ENCODE data around the gene GEMIN2. TPM values are rescaled to one million over a fixed set of nuclear protein-coding genes. Genes with fewer than 3 reads are reported as not detected.
"Not testable (repeated sequence)": the region's sequence is repeated elsewhere in the genome, so short reads cannot be mapped to it uniquely, and the experiment has no call there.

The GEMIN2 gene, protein sequence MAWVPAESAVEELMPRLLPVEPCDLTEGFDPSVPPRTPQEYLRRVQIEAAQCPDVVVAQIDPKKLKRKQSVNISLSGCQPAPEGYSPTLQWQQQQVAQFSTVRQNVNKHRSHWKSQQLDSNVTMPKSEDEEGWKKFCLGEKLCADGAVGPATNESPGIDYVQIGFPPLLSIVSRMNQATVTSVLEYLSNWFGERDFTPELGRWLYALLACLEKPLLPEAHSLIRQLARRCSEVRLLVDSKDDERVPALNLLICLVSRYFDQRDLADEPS
- 45.6 and 57.5 TPM in 2 replicates for total RNA-seq (2014; rRNA removed; shearing (Covaris generic))

DNA sequence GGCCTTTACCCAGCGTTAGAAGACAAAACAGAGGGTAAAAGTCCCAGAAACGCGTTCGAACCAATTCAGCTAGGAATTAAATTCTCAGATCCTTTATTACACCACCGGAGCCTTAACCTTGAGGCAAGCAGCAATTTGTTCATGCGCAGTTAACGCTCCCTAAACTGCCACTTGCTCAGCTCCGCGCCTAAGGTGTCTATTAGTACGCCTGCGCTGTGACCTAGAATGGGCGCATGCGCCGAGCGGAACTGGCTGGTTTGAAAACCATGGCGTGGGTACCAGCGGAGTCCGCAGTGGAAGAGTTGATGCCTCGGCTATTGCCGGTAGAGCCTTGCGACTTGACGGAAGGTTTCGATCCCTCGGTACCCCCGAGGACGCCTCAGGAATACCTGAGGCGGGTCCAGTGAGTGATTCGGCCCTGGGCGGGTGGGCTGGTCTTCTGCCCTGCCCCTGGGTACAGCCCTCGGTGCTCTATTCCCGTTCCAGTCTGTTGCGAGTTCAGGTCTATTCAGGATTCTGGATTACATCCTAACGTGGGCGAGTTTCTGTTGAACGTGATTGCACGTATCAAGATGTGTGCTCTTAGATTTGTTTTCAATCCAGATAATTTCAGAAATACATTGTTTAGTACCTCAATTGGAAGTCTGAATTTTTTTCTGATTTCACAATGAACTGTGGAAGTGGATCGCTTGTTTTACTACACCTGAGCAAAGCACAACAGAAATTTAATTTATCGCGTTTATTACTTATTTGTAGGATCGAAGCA is at the start of gene GEMIN2:
Gene GEMIN2, plus strand, starts transcription at position 251 of the 766 bp plus-strand sequence. Its CDS starts 16 bp downstream, at position 267.
- Histone ChIP-seq H3K9me3 (replicated peaks) (no peaks in the 10 kb centered on the region), H3K27me3 (replicated peaks) (no peaks in the 10 kb centered on the region), H3K4me1 (replicated peaks) (peaks cover 10% of the 10 kb centered on the region), H3K27ac (peak within 1 kb of the TSS; percentile 50), H3K4me3 (peak within 1 kb of the TSS; percentile 63), H3K36me3 (peaks cover 13% of the 10 kb centered on the region)
- DNase-seq (ENCODE audit: low read depth in 1 of 2, low spot score in 2 of 2), result peak; percentile 82 to 87

DNA sequence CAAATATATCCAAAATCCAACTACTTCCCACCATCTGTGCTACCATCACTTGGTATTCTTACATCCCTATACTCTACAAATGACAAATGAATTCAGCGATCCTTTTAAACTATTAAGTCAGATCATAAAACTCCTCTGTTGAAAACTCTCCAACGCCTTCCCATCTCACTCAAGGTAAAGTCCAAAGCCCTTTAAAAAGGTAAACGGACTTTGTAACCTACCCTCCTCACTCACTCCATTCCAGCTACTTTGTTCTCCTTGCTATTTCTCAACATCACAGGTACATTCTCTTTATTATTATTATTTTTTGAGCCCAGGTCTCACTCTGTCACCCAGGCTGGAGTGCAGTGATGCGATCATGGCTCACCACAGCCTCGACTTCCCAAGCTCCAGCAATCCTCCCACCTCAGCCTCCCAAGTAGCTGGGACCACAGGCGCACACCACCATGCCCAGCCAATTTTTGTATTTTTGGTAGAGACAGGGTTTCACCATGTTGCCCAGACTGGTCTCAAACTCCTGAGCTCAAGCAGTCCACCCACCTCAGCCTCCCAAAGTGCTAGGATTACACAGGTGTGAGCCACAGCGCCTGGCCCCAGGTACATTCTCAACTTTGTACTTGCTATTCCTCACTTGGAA is 44.8 kb upstream of the GEMIN2 start:
- H3K4me3 ChIP-seq; H3K4me1 ChIP-seq (replicated peaks); DNase-seq (ENCODE audit: low read depth in 1 of 2, low spot score in 2 of 2); H3K27ac ChIP-seq; H3K27me3 ChIP-seq (replicated peaks); H3K9me3 ChIP-seq (replicated peaks): not testable (repeated sequence)
- peaks cover 55% of the 10 kb centered on the region for H3K36me3 ChIP-seq

DNA sequence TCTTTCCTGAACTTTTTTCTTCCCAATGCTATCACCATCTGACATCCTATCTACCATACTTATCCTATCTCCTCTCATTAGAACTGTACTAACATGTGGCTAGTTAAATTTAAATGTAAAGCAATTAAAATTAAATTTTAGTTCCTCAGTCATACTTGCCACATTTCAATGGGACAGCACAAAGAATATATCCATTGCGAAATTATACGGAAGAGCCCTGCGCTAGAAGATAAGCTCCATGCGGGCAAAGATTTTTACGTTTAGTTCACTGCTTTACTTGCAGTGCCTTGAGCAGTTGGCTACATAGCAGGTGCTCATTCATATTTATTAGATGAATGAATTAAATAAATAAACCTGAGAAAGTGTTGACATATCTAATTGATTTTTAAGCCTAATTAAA is 44.2 kb upstream of the GEMIN2 start:
- Histone ChIP-seq H3K36me3 (peaks cover 56% of the 10 kb centered on the region), H3K27me3 (replicated peaks) (no peaks in the 10 kb centered on the region), H3K27ac (no peak overlapping the region), H3K4me3 (no peak overlapping the region), H3K9me3 (replicated peaks) (no peaks in the 10 kb centered on the region), H3K4me1 (replicated peaks) (no peaks in the 10 kb centered on the region)
- no peak for DNase-seq (ENCODE audit: low read depth in 1 of 2, low spot score in 2 of 2)

DNA sequence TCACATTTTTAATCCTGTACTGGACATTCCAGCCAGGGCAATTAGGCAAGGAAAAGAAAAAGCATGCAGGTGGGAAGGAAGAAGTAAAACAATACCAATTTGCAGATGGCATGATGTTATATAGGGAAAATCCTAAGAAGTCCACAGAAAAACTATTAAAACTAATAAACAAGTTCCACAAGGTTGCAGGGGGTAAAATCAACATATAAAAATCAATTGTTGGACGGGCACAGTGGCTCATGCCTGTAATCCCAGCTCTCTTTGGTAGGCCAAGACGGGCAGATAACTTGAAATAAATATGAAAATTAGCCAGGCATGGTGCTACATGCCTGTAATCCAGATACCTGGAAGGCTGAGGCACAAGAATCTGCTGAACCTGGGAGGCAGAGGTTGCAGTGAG is 43.0 kb upstream of the GEMIN2 start:
- peaks cover 64% of the 10 kb centered on the region for H3K36me3 ChIP-seq
- H3K27me3 ChIP-seq (replicated peaks), result no peaks in the 10 kb centered on the region
- no peak for DNase-seq (ENCODE audit: low read depth in 1 of 2, low spot score in 2 of 2)
- H3K9me3 ChIP-seq (replicated peaks), result no peaks in the 10 kb centered on the region
- H3K4me3 ChIP-seq, result no peak overlapping the region
- H3K4me1 ChIP-seq (replicated peaks), result no peaks in the 10 kb centered on the region
- H3K27ac ChIP-seq, result no peak overlapping the region

DNA sequence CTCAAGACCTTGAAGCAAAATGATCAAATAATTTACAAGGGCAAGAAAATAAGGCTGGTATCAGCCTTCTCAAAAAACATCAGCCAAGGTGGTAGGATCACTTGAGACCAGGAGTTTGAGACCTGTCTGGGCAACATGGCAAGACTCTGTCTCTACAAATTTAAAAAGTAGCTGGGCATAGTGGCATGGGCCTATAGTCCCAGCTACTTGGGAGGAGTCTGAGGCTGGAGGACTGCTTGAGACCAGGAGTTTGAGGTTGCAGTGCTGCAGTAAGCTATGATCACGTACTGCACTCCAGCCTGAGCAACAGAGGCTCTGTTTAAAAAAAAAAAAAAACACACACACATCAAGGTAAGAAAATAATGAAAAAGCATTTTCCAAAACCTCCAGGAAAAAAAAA is 33.2 kb upstream of the GEMIN2 start:
- Histone ChIP-seq H3K4me3 (no peak overlapping the region), H3K27ac (no peak overlapping the region), H3K9me3 (replicated peaks) (no peaks in the 10 kb centered on the region), H3K4me1 (replicated peaks) (no peaks in the 10 kb centered on the region), H3K36me3 (peaks cover 41% of the 10 kb centered on the region), H3K27me3 (replicated peaks) (no peaks in the 10 kb centered on the region)
- no peak for DNase-seq (ENCODE audit: low read depth in 1 of 2, low spot score in 2 of 2)

DNA sequence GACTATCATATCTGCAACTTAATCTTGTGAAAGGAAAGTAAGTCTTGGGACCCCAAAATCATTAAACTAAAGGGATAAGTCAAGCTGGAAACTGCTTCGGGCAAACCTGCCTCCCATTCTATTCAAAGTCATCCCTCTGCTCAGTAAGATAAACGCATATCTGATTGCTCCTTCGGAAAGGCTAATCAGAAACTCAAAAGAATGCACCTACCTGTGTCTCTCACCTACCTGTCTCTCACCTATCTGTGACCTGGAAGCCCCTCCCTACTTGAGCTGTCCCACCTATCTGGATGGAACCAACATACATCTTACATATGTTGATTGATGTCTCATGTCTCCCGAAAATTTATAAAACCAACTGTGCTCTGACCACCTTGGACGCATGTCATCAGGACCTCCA is 31.0 kb upstream of the GEMIN2 start:
- Histone ChIP-seq H3K27ac (no peak overlapping the region), H3K27me3 (replicated peaks) (no peaks in the 10 kb centered on the region), H3K4me3 (no peak overlapping the region), H3K4me1 (replicated peaks) (no peaks in the 10 kb centered on the region), H3K9me3 (replicated peaks) (no peaks in the 10 kb centered on the region), H3K36me3 (peaks cover 54% of the 10 kb centered on the region)
- DNase-seq (ENCODE audit: low read depth in 1 of 2, low spot score in 2 of 2), result no peak

DNA sequence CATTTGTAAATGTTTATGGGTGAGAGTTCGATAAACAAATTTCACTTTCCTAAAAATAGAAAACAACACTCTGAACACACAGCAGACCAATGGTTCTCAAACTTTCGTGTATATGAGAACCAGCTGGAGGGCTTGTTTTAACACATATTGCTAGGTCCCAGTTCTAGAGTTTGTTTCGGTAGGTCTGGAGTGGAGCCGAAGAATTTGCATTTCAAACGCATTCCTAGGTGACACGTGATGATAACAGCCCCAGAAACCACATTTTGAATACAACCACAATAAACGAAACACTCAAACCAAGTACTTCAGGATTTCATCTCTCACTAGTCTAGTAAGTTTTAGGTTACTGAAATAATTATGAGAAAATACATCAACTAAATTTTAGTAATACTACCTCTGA is 28.2 kb upstream of the GEMIN2 start:
- Histone ChIP-seq H3K27ac (no peak overlapping the region), H3K27me3 (replicated peaks) (no peaks in the 10 kb centered on the region), H3K36me3 (peaks cover 64% of the 10 kb centered on the region), H3K4me3 (no peak overlapping the region), H3K4me1 (replicated peaks) (no peaks in the 10 kb centered on the region), H3K9me3 (replicated peaks) (no peaks in the 10 kb centered on the region)
- DNase-seq (ENCODE audit: low read depth in 1 of 2, low spot score in 2 of 2), result no peak

DNA sequence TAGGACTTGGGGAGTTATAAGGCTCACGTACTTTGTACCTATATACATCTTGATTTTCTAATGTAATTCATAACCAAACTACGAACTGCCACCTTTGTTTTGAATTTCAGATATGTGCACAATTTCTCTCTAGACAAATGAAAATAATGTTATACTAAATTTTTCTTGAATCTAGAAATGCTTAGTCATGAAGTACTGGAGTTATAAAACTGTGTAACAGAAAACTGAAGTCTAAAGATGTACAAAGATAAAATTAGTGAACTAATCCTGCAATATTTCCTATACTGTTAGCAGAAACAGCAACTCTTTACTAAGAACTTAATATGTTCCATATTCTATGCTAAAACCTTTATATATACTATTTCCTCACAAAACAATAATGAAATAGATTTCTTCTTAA is 26.6 kb upstream of the GEMIN2 start:
- Histone ChIP-seq H3K4me1 (replicated peaks) (no peaks in the 10 kb centered on the region), H3K27ac (no peak overlapping the region), H3K4me3 (no peak overlapping the region), H3K9me3 (replicated peaks) (no peaks in the 10 kb centered on the region), H3K27me3 (replicated peaks) (no peaks in the 10 kb centered on the region), H3K36me3 (peaks cover 74% of the 10 kb centered on the region)
- no peak for DNase-seq (ENCODE audit: low read depth in 1 of 2, low spot score in 2 of 2)

DNA sequence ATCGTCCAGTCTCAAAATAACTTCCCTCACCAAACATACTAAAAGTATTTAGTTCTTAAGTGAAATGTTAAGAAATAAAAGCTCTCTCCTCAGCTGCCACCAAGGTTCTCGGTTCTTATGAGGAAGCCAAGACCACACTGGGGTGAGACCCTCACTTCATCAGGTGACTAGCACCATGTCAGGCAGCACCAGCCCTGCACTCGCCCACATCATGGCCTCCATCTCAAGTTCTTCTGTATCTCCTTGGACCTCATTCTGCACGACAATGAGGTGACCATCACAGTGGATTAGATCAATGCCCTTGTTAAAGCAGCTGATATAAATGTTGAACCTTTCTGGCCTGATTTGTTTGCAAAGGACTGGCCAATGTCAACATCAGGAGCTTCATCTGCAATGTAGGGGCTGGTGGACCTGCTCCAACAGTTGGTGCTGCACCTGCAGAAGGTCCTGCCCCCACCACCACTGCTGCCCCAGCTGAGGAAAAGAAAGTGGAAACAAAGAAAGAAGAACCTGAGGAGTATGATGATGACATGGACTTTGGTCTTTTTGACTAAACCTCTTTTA is 23.5 kb upstream of the GEMIN2 start:
- no peaks in the 10 kb centered on the region for H3K4me1 ChIP-seq (replicated peaks)
- H3K4me3 ChIP-seq, result no peak overlapping the region
- H3K27me3 ChIP-seq (replicated peaks), result no peaks in the 10 kb centered on the region
- H3K9me3 ChIP-seq (replicated peaks), result no peaks in the 10 kb centered on the region
- no peak overlapping the region for H3K27ac ChIP-seq
- H3K36me3 ChIP-seq, result peaks cover 70% of the 10 kb centered on the region
- DNase-seq (ENCODE audit: low read depth in 1 of 2, low spot score in 2 of 2), result no peak

DNA sequence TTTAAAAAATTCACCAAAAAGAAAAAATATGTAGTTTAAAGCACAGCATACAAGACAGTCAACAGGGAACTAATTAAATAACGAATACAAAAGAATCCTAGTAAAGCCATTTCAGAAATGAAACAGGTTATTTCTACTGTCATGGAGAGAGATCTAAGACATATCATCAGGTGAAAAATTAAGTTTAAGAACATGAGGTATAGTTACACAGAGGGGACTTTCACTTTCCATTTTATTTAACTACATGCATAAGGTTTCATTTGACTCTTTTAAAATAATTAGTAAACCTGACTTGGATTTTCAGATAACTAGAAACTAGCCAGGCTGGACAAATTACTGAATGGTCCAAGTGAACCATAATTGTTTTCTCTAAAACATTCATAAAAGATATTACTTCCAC is 22.4 kb upstream of the GEMIN2 start:
- no peaks in the 10 kb centered on the region for H3K4me1 ChIP-seq (replicated peaks)
- no peak for DNase-seq (ENCODE audit: low read depth in 1 of 2, low spot score in 2 of 2)
- no peaks in the 10 kb centered on the region for H3K9me3 ChIP-seq (replicated peaks)
- no peak overlapping the region for H3K4me3 ChIP-seq
- H3K27me3 ChIP-seq (replicated peaks), result no peaks in the 10 kb centered on the region
- H3K36me3 ChIP-seq, result peaks cover 61% of the 10 kb centered on the region
- no peak overlapping the region for H3K27ac ChIP-seq

DNA sequence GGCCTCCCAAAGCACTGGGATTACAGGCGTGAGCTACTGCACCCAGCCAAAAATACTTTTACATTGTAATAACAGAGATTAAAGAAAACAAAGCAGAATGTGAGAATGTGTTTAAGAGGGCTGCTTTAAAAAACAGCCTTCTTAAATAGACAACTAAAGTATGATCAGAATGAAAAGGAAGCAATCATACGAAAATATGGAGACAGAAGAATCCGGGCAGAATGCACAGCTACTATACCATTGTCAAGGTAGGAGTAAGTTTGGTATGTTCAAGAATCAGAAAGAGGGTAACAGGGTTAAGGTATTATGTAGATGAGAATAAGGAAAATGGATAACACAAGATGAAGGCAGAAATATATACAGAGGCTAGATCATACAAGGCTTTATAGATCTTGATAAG is 19.6 kb upstream of the GEMIN2 start:
- Histone ChIP-seq H3K9me3 (replicated peaks) (no peaks in the 10 kb centered on the region), H3K4me3 (no peak overlapping the region), H3K27ac (no peak overlapping the region), H3K27me3 (replicated peaks) (no peaks in the 10 kb centered on the region), H3K4me1 (replicated peaks) (no peaks in the 10 kb centered on the region), H3K36me3 (peaks cover 44% of the 10 kb centered on the region)
- no peak for DNase-seq (ENCODE audit: low read depth in 1 of 2, low spot score in 2 of 2)

DNA sequence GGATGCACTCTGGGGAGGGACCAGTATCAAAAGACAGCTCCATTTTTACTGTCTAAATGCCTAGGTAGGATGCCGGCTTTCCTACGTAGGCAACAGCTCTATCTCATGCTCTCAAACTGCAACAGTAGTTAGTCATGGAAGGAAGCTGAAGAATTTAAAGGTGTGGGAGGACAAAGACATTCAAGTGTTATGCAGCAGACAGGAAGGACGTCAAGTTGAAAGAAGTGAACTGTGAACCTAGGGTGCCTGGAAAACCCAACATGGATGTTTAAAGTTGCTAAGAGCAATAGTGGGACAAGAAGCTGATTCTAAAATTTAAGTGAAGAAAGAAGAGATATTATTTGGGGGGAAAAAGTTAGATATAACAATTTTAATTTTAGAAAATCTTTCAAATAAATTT is 17.0 kb upstream of the GEMIN2 start:
- H3K9me3 ChIP-seq (replicated peaks), result no peaks in the 10 kb centered on the region
- H3K36me3 ChIP-seq, result peaks cover 22% of the 10 kb centered on the region
- no peak for DNase-seq (ENCODE audit: low read depth in 1 of 2, low spot score in 2 of 2)
- H3K27me3 ChIP-seq (replicated peaks), result no peaks in the 10 kb centered on the region
- H3K4me3 ChIP-seq, result no peak overlapping the region
- no peak overlapping the region for H3K27ac ChIP-seq
- no peaks in the 10 kb centered on the region for H3K4me1 ChIP-seq (replicated peaks)

DNA sequence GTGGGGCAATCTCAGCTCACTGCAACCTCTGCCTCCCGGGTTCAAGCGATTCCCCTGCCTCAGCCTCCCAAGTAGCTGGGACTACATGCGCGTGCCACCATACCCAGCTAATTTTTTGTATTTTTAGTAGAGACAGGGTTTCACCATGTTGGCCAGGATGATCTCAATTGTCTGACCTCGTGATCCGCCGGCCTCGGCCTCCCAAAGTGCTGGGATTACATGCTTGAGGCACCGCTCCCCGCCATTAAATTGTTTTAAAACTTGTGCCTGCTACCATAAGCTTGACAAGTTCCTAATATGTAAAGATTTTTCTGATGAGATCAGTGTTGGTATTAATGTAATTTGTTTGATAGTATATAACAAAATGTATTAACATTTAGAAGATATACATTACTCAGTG is 14.9 kb upstream of the GEMIN2 start:
- H3K9me3 ChIP-seq (replicated peaks); H3K4me1 ChIP-seq (replicated peaks); DNase-seq (ENCODE audit: low read depth in 1 of 2, low spot score in 2 of 2): not testable (repeated sequence)

DNA sequence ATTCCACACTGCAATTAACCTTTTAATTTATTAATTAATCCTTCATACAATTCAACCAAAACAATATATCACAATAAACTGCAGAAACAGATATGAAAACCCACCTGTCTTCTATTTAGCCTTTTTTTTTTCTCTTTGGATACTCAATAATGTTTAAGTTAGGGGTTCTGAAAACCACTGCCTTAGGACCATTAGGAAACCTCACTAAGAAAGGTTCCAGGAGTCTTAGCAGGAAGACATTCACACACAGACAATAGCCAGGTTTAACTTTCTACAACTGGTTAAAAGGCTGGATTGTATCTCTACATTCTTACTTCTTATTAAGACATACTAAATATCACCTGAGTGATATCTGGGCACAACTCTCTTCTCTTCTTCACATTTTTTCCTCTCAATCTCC is 14.4 kb upstream of the GEMIN2 start:
- Histone ChIP-seq H3K4me3 (no peak overlapping the region), H3K4me1 (replicated peaks) (peaks cover 5% of the 10 kb centered on the region)

More for the DNA sequence above, 14.9 kb upstream of the GEMIN2 start:
- H3K27ac ChIP-seq; H3K36me3 ChIP-seq; H3K4me3 ChIP-seq; H3K27me3 ChIP-seq (replicated peaks): not testable (repeated sequence)

More for the DNA sequence above, 14.4 kb upstream of the GEMIN2 start:
- Histone ChIP-seq H3K9me3 (replicated peaks) (no peaks in the 10 kb centered on the region), H3K27me3 (replicated peaks) (no peaks in the 10 kb centered on the region), H3K36me3 (peaks cover 5% of the 10 kb centered on the region), H3K27ac (no peak overlapping the region)
- DNase-seq (ENCODE audit: low read depth in 1 of 2, low spot score in 2 of 2), result no peak

Data from SJSA1 (cell line).